Esophagus squamous epithelium (tissue), 5 donors: ENCODE measurements around the gene GPC3. TPM values are rescaled to one million over a fixed set of nuclear protein-coding genes. Genes with fewer than 3 reads are reported as not detected.

Source experiments
- DNase-seq: peaks from one replicate; lab custom pipeline; 2025; lab: John Stamatoyannopoulos, UW
- H3K27ac ChIP-seq, 4 donors: fragments of 200-600 bp; sonication (generic); one replicate each; pipeline ENCODE4 v1.5.1; 2016 to 2019; ENCODE audit warnings: mild to moderate bottlenecking in 1 of 4
- H3K27me3 ChIP-seq, 4 donors: fragments of 200-600 bp; sonication (generic); 1 replicate in 3 of 4; 2 replicates in 1 of 4; pipeline versions ENCODE4 v1.5.1 to v1.6.0; 2017 to 2021; ENCODE audit warnings: antibody characterized with exemption in 1 of 4
- H3K36me3 ChIP-seq, 3 donors: fragments of 200-600 bp; sonication (generic); one replicate each; pipeline ENCODE4 v1.5.1; 2016 to 2019
- H3K4me1 ChIP-seq, 3 donors: fragments of 200-600 bp; sonication (generic); one replicate each; pipeline ENCODE4 v1.5.1; 2017 to 2019
- H3K4me3 ChIP-seq, 4 donors: fragments of 200-600 bp; sonication (generic); 1 replicate in 3 of 4; 2 replicates in 1 of 4; pipeline ENCODE4 v1.5.1; 2016 to 2019; ENCODE audit warnings: mild to moderate bottlenecking in 2 of 4, moderate library complexity in 1 of 4
- H3K9me3 ChIP-seq, 3 donors: fragments of 200-600 bp; sonication (generic); one replicate each; pipeline ENCODE4 v1.5.1; 2016 to 2019
- POLR2A ChIP-seq, 4 donors: fragments of 450-650 bp; IDR thresholded peaks; one replicate each; pipeline ENCODE4 v1.6.1; 2017; ENCODE audit warnings: antibody characterized with exemption in 4 of 4, mild to moderate bottlenecking in 4 of 4, moderate library complexity in 3 of 4
- WGBS, 2 donors: methylation state at CpG; one replicate each; pipeline ENCODE4 v1.1.5; 2018; 5-methylcytosine and 5-hydroxymethylcytosine counted together
- intact Hi-C: fragments of 100-400 bp; cut with DNase I; formaldehyde crosslinking; loops from one replicate; pipeline ENCODE4 v1.15.0; 2022
- total RNA-seq, 4 donors: library from RNA; depleted of rRNA; stranded (reverse); fragments of >200 nt; gene quantifications; one replicate each; pipeline ENCODE4 v1.1.0, GENCODE V29; 2016
- TF ChIP-seq, protein P1 (sequence below), 6 experiments: fragments of 450-650 bp in 4 of 6; fragments of 200-600 bp in 2 of 6; sonication (generic) in 2 of 6; IDR thresholded peaks; one replicate each; pipeline ENCODE4 v1.5.1; 2016 to 2019; ENCODE audit warnings: antibody characterized with exemption in 6 of 6, mild to moderate bottlenecking in 4 of 6, moderate library complexity in 4 of 6
- donor health status: DM: yes; HTN: yes; CAD: no.

The GPC3 gene
- total RNA-seq, 4 donors from 2014 or later: 0.44 to 2.8 (median 1.7) TPM; not detected in 1

DNA sequence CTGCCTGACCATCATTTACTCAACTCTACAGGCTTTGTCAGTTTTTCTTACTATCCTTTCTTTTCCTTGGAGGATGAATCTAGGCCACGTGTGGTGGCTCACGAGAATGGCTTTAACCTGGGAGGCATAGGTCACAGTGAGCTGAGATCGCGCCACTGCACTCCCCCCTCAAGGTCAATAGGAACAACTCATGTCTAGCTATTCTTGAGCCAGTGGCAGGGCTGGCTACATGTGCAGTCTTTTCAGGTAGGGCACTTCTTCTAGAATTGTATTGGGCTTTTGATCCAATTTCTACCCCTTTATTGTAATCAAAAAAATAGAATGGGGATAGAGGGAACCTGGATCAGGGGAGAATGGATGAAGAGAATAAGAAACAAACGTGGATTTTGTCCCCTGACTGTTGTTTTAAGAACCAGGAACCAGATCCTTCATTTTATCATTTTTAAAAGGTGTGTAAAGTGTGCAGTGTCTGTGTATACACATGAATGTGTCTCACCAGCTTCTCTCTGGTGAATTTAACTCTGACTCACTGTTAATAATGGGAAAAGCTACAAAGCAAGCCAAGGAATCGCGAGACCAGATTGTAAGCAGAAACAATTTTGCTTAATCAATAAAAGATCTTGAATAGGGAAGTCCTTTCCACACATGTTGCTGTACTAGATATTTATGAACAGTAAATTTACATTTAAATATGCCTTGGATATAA is 286.2 kb downstream of the GPC3 start:
- intact Hi-C loops: no loop called here
- H3K4me3 ChIP-seq: no peak overlapping the region
- H3K36me3 ChIP-seq: no peaks in the 10 kb centered on the region
- no peak for DNase-seq
- no peaks in the 10 kb centered on the region for H3K9me3 ChIP-seq
- no peak for TF ChIP-seq POLR2A (IDR thresholded peaks at IDR 0.05)
- TF ChIP-seq, protein P1, sequence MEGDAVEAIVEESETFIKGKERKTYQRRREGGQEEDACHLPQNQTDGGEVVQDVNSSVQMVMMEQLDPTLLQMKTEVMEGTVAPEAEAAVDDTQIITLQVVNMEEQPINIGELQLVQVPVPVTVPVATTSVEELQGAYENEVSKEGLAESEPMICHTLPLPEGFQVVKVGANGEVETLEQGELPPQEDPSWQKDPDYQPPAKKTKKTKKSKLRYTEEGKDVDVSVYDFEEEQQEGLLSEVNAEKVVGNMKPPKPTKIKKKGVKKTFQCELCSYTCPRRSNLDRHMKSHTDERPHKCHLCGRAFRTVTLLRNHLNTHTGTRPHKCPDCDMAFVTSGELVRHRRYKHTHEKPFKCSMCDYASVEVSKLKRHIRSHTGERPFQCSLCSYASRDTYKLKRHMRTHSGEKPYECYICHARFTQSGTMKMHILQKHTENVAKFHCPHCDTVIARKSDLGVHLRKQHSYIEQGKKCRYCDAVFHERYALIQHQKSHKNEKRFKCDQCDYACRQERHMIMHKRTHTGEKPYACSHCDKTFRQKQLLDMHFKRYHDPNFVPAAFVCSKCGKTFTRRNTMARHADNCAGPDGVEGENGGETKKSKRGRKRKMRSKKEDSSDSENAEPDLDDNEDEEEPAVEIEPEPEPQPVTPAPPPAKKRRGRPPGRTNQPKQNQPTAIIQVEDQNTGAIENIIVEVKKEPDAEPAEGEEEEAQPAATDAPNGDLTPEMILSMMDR (IDR thresholded peaks at IDR 0.05): no peak
- peaks cover 0 to 3% (median 0%) of the 10 kb centered on the region in 4 donors for H3K27me3 ChIP-seq
- H3K27ac ChIP-seq: no peak overlapping the region
- 74 to 78% methylated on average over 4 to 7 of the region's 7 CpGs for WGBS, 2 donors
- no peaks in the 10 kb centered on the region for H3K4me1 ChIP-seq

DNA sequence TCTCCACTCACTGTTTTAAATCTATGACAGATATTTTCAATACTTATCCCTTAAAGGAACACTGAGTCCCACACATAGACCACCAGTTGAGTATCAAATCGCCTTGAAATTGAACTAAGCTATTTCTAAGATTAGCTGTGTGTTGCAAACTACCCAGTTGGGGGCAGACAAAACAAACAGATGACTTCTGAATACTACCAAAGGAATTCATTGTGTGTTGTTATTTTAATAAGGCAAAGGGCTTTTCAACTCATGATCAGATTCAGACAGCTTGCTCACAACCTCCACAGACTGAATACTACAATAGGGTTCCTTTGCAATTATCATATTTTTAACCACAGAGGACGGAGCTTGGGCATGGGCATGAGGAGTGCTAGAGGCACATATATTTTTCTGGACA is 287.1 kb downstream of the GPC3 start:
- no peak overlapping the region for H3K27ac ChIP-seq
- no peaks in the 10 kb centered on the region for H3K9me3 ChIP-seq
- H3K4me1 ChIP-seq: no peaks in the 10 kb centered on the region
- no peak overlapping the region for H3K4me3 ChIP-seq
- DNase-seq: no peak
- H3K27me3 ChIP-seq: peaks cover 0 to 3% (median 0%) of the 10 kb centered on the region in 4 donors
- no peak for TF ChIP-seq POLR2A (IDR thresholded peaks at IDR 0.05)
- TF ChIP-seq, protein P1 (IDR thresholded peaks at IDR 0.05): no peak
- no peaks in the 10 kb centered on the region for H3K36me3 ChIP-seq
- intact Hi-C loops: no loop called here
- 36 to 62% methylated on average over 1 to 2 of the region's 2 CpGs for WGBS, 2 donors

DNA sequence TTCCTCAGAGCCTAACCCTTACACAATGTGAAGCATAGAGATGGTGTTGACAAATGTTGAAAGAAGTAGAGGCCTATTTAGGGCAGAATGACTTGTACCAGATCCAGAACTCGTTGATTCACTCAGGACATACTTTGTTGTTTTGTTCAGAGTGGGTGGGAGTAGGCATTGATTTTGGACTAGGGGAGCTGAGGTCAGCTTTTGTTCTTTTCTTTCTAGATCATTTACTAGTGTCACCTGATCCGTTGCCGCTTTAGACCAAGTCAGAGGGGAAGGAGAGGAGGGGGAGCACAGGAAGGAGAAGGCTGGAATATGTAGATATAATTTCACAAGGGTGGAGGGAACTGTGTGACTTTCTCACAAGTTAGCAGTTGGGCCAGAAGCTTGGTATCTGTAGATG is 287.7 kb downstream of the GPC3 start:
- H3K4me1 ChIP-seq: no peaks in the 10 kb centered on the region
- TF ChIP-seq, protein P1 (IDR thresholded peaks at IDR 0.05): no peak
- no peak for TF ChIP-seq POLR2A (IDR thresholded peaks at IDR 0.05)
- no peak overlapping the region for H3K4me3 ChIP-seq
- WGBS, 2 donors: 33 to 57% methylated on average over 3 of the region's 3 CpGs
- intact Hi-C loops: no loop called here
- H3K27ac ChIP-seq: no peak overlapping the region
- no peaks in the 10 kb centered on the region for H3K36me3 ChIP-seq
- peaks cover 0 to 3% (median 0%) of the 10 kb centered on the region in 4 donors for H3K27me3 ChIP-seq
- no peak for DNase-seq
- no peaks in the 10 kb centered on the region for H3K9me3 ChIP-seq

DNA sequence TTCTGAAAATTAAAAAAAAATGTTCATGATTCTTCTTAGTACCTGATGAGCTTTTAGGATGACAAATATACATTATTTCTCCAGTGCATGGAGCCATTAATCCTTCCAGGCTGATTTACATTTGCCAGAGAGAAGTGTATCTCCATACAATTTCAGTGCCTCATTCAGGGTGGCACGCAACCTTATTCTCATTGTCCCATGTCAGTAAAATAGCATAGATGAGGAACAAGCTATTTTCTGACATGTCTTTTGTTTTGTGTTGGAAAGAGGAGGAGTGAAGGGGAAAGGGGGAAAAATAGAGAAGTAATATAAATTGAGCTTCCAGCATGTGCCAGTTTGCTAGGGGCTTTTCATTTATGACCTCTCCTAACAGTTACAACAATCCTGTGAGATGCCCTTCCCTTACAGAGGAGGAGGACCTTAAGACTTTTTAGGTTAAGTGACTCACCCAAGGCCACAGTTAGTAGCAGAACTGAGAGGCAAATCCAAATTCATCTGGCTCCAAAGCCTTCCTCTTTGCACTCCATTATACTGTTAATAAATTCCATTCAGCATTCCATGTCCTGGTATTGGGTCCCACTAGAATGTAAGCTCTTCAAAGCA is 295.3 kb downstream of the GPC3 start:
- no peak overlapping the region for H3K27ac ChIP-seq
- TF ChIP-seq POLR2A (IDR thresholded peaks at IDR 0.05): no peak
- TF ChIP-seq, protein P1 (IDR thresholded peaks at IDR 0.05): no peak
- intact Hi-C loops: no loop called here
- H3K9me3 ChIP-seq: no peaks in the 10 kb centered on the region
- peaks cover 0 to 2% (median 0%) of the 10 kb centered on the region in 4 donors for H3K27me3 ChIP-seq
- no peaks in the 10 kb centered on the region for H3K4me1 ChIP-seq
- WGBS, 2 donors: 71 to 80% methylated on average over 1 of the region's 1 CpG
- no peak overlapping the region for H3K4me3 ChIP-seq
- no peaks in the 10 kb centered on the region for H3K36me3 ChIP-seq
- no peak for DNase-seq

DNA sequence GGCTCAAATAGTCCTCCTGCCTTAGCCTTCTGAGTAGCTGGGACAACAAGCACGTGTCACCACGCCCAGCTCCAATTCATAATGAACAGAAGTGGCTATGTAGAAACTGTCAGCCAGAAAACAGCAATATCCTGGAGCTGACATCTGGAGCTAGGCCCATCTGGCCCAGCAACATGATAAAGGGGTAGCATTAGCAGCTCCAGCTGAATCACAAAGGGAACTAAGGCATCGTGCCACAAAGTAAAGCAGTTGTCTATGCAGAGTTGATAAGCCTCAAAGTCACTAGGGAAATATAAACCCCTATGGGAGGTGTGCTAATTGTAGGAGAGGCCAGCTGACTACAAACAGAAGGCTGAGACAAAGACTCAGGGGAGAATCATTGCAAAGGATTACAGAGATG is 299.6 kb downstream of the GPC3 start:
- TF ChIP-seq, protein P1 (IDR thresholded peaks at IDR 0.05): no peak
- TF ChIP-seq POLR2A (IDR thresholded peaks at IDR 0.05): no peak
- H3K36me3 ChIP-seq: no peaks in the 10 kb centered on the region
- intact Hi-C loops: no loop called here
- WGBS, 2 donors: 13% methylated on average over 1 of the region's 3 CpGs; no CpG with 5 or more reads in 1 of the 2 donors
- no peak overlapping the region for H3K4me3 ChIP-seq
- H3K27ac ChIP-seq: no peak overlapping the region
- H3K9me3 ChIP-seq: no peaks in the 10 kb centered on the region
- H3K27me3 ChIP-seq: no peaks in the 10 kb centered on the region
- H3K4me1 ChIP-seq: no peaks in the 10 kb centered on the region
- DNase-seq: no peak
